Omental fat pad (tissue), 4 donors: ENCODE data around the gene STK10. TPM values are rescaled to one million over a fixed set of nuclear protein-coding genes. Genes with fewer than 3 reads are reported as not detected.

Experiments used
- ATAC-seq: fragments of 150-250 bp; one replicate; pipeline ENCODE4 v1.9.1; 2016; ENCODE audit warnings: mild to moderate bottlenecking, moderate library complexity; ENCODE audit not compliant: low FRiP score
- DNase-seq: peaks from one replicate; pipeline ENCODE4 v3.0.0-alpha.2; 2019; ENCODE audit warnings: low spot score
- CTCF ChIP-seq, 3 donors: fragments of 450-650 bp; IDR thresholded peaks; one replicate each; pipeline ENCODE4 v1.5.1; 2016 to 2017; ENCODE audit warnings: antibody characterized with exemption in 3 of 3, mild to moderate bottlenecking in 3 of 3, moderate library complexity in 2 of 3
- total RNA-seq, 4 donors: library from RNA; depleted of rRNA; stranded (reverse); fragments of >200 nt; gene quantifications; one replicate each; pipeline ENCODE4 v1.1.0, GENCODE V29; 2016

The STK10 gene
- total RNA-seq, 4 donors from 2014 or later: 26.4 to 110 (median 52.4) TPM

DNA sequence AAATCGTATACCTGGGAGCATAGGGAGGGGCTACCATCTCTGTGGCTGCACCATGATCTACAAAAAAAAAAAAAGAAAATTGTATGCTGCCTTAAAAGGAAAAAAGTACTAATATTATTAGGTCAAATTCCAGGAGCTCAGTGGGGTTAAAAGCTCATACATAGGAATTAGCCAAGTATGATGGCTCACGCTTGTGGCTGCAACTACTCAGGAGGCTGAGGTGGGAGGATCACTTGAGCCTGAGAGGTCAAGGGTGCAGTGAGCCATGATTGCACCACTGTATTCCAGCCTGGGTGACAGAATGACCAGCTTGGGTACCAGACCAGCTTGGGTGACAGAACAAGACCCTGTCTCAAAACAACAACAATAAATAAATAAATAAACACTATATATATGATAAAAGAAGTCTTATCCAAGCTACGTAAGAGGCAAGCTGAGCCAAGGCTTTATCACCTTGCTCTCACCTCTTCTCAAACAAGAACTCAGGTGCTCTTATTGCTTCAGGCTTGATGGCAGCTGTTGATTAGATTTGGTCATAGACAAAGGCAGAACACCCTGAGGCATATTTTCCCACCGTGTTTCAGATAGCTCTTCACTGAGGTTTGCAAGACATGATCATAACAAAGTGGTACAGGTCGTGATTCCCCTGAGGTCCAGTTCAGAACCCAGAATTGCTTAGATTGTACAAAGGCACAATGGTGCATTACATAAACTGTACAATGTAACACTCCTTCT is 178.3 kb downstream of the STK10 start:
- ATAC-seq (no peak), DNase-seq (no peak)
- TF ChIP-seq CTCF (IDR thresholded peaks at IDR 0.05): no peak

GRCh38 chr5:172008689-172009141 is 179.3 kb downstream of the STK10 start:
- DNase-seq (no peak), ATAC-seq (no peak)
- no peak for TF ChIP-seq CTCF (IDR thresholded peaks at IDR 0.05)

DNA sequence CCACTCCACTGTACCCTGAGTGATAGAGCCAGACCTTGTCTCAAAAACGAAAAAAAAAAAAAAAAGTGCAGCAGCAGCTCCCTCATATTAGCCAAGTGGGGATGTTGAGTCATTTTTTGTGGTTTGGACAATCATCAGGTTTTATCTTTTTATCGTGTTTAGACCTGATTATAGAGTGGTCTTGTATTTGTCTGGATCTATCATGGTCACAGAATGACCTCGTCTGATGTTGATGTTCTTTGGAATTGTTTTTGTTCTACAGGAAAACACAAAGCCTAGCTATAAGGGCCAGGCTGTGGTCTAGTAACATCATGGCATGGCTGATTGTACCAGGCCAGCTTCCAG is 179.9 kb downstream of the STK10 start:
- DNase-seq (no peak), ATAC-seq (no peak)
- TF ChIP-seq CTCF (IDR thresholded peaks at IDR 0.05): no peak

DNA sequence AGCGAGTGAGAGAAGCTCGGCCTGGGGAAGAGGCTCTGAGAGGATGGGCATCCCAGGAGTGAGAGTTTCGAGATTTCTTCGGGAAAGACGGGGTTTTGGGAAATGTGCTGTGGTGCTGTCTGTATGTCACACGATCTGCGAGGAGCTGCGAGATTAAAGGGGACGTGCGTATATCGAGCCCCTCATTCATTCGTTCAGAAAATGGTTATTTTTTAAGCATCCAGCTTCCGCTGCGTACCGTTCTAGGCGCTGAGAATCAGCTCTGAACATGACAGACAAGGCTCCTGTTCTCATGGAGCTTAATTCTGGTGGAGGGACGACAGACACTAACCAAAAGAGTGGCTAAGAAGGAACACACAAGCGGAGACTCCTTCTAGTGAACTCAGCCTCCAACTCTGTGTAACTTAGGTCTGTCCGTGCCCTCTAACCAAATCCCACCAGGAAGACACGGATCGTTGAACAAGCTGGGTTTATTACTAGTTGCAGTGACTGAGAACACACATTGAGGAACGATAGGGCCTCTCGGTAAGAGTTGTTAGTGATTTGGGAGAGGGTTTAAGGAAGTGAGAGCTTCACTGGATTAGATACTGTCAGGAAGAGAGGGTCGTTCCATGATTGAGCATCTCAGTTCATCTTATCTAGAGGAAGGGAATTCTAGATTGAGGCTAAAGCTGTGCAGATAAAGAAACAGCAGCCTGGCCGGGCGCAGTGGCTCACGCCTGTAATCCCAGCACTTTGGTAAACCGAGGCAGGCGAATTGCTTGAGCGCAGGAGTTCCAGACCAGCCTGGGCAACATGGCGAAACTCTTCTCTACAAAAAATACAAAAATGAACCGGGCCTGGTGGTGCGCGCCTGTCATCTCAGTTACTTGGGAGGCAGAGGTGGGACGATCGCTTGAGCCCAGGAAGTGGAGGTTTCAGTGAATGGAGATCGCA is 180.6 kb downstream of the STK10 start:
- DNase-seq (no peak), ATAC-seq (peak; percentile 4)
- no peak for TF ChIP-seq CTCF (IDR thresholded peaks at IDR 0.05)

DNA sequence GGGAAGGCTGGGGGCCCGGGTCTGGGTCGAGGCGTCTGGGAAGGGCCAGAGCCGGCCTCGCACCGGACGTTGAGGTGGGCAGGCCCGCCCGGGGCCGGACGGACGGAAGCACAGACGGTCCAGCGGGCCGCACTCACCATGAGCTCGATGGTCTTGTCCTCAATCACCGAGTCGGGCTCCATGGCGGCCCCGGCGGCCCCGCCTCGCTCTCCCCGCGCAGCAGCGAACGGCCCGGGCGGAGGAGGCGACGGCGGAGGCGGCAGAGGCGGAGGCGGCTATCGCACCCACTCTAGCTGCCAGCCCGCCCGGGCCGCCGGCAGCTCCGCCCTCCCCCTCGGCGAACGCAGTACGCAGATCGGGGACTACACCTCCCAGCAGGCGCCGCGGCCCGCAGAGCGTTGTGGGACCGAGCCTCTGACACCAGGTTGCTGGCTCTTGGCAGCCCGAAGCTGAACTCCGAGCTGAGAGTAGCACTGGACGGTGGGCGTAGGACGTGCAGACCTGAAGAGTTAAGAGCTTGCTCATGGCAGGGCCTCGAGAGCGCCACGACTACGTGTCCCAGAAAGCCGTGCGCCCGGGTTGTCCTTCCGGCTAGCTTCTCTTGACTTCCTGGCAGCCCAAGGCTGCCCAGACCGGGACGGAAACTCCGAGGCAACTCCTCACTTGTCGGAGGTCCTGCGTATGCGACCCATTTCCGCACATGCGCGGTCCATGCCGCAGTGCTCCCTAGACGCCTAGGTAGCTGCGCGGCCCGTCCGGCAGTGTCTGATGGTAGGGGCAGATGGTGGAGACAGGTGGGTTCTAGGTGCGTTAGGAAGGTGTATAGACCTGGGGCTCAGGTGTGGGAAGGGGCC is 181.5 kb downstream of the STK10 start, which contains the start of gene FBXW11:
TSS of gene FBXW11 (minus strand) at position 318 of the 854 bp plus-strand sequence. CDS start at position 182, 136 bp downstream.
- ATAC-seq (peak; percentile 95), DNase-seq (peak; percentile 66)
- no peak for TF ChIP-seq CTCF (IDR thresholded peaks at IDR 0.05)

- TF ChIP-seq CTCF (IDR thresholded peaks at IDR 0.05): no peak
- DNase-seq (peak; percentile 24), ATAC-seq (peak; percentile 22)
These were observed 182.2 kb downstream of the STK10 start for GRCh38 chr5:172005708-172006320.
